K562 (cell line): Measurements from ENCODE around the gene CCDC152. TPM values are rescaled to one million over a fixed set of nuclear protein-coding genes. Genes with fewer than 3 reads are reported as not detected.

Source experiments
- ATAC-seq: fragments of 200-7000 bp; cut with Tn5 transposase; 3 replicates; pipeline ENCODE4 v1.9.1; 2020; ENCODE audit warnings: moderate library complexity
- BruUV-seq: library from RNA; stranded (reverse); fragments of 400-500 nt; replicated peaks from 2 replicates; lab custom pipeline; 2021; lab: Mats Ljungman, UMichigan
- CTCF ChIA-PET: fragments of 300-600 bp; formaldehyde crosslinking; extraction: SDS; loops from one replicate; lab custom pipeline; 2021; ENCODE audit warnings: low intra/inter-chr PET ratio; lab: Yijun Ruan, JAX
- POLR2A ChIA-PET: fragments of 300-600, 350-650 bp; sonication (Branson Sonifier 250); formaldehyde crosslinking; extraction: SDS; loops from one replicate; lab custom pipeline; 2021; ENCODE audit warnings: antibody characterized with exemption, inconsistent platforms; lab: Yijun Ruan, JAX
- DNase-seq, 4 experiments: peaks; one replicate each; pipeline versions ENCODE4 v3.0.0 to v3.0.0-alpha.2; 2011 to 2018; ENCODE audit warnings: low spot score in 3 of 4, mixed read lengths in 3 of 4; ENCODE audit errors: extremely low read depth in 1 of 4
- FAIRE-seq: peaks from 2 replicates; lab custom pipeline; 2011; peaks lifted over from hg19 to GRCh38; lab: Jason Lieb, UNC
- H2AFZ ChIP-seq: 2 replicates; pipeline ENCODE4 v1.6.0; 2011; ENCODE audit warnings: low read depth, low read length, control low read depth, inconsistent platforms
- H3K27ac ChIP-seq: fragments of 200-600 bp; 3 replicates; pipeline ENCODE4 v1.8.0; 2011; ENCODE audit warnings: low read depth, mild to moderate bottlenecking, control low read depth, inconsistent platforms, low read length, moderate library complexity, mixed read lengths; ENCODE audit errors: extremely low read depth
- H3K27me3 ChIP-seq, 2 experiments: fragments of 300-600 bp in 1 of 2; 2 replicates in 1 of 2; 3 replicates in 1 of 2; pipeline versions ENCODE4 v1.6.0 to v1.8.0; 2011; ENCODE audit warnings: inconsistent platforms in 2 of 2, low read length in 2 of 2, mild to moderate bottlenecking in 1 of 2, mixed read lengths in 1 of 2, moderate library complexity in 1 of 2; ENCODE audit not compliant: control insufficient read depth in 2 of 2, insufficient read depth in 2 of 2
- H3K36me3 ChIP-seq: fragments of 300-600 bp; 3 replicates; pipeline ENCODE4 v1.8.0; 2011; ENCODE audit warnings: mild to moderate bottlenecking, low read length, inconsistent platforms; ENCODE audit not compliant: control insufficient read depth, insufficient read depth
- H3K4me1 ChIP-seq, 2 experiments: fragments of 200-600 bp in 1 of 2; replicated peaks in 1 of 2; 2 replicates in 1 of 2; 3 replicates in 1 of 2; pipeline versions ENCODE4 v1.5.1 to v1.8.0; 2011; ENCODE audit warnings: inconsistent platforms in 2 of 2, low read length in 2 of 2, mild to moderate bottlenecking in 1 of 2, mixed read lengths in 1 of 2, moderate library complexity in 1 of 2; ENCODE audit not compliant: control insufficient read depth in 2 of 2, insufficient read depth in 2 of 2
- H3K4me2 ChIP-seq: 2 replicates; pipeline ENCODE4 v1.6.1; 2011; ENCODE audit warnings: low read length, control low read depth, inconsistent platforms, mixed read lengths; ENCODE audit not compliant: insufficient read depth
- H3K4me3 ChIP-seq: fragments of 200-600 bp; sonication (generic), shearing (Covaris generic); 2 replicates; pipeline ENCODE4 v1.5.1; 2016; ENCODE audit warnings: control low read depth, inconsistent platforms
- H3K79me2 ChIP-seq: fragments of 200-600 bp; 3 replicates; pipeline ENCODE4 v1.8.0; 2011; ENCODE audit warnings: low read length, inconsistent platforms; ENCODE audit not compliant: control insufficient read depth, insufficient read depth
- H3K9ac ChIP-seq, 2 experiments: 2 replicates each; pipeline versions ENCODE4 v1.6.0 to v1.6.1; 2011; ENCODE audit warnings: low read depth in 2 of 2, low read length in 2 of 2, control low read depth in 1 of 2, inconsistent platforms in 1 of 2, mild to moderate bottlenecking in 1 of 2, mixed read lengths in 1 of 2; ENCODE audit not compliant: insufficient read depth in 1 of 2
- H3K9me1 ChIP-seq: one replicate; pipeline ENCODE4 v1.6.0; 2011; ENCODE audit warnings: inconsistent platforms, mild to moderate bottlenecking, low read length, moderate library complexity; ENCODE audit not compliant: control insufficient read depth, insufficient read depth
- H3K9me3 ChIP-seq: replicated peaks from 2 replicates; pipeline ENCODE4 v1.5.1; 2011; ENCODE audit warnings: low read depth, low read length, inconsistent platforms; ENCODE audit not compliant: control insufficient read depth, insufficient read depth
- H4K20me1 ChIP-seq: replicated peaks from 2 replicates; pipeline ENCODE4 v1.6.1; 2011; ENCODE audit warnings: low read length, inconsistent platforms, mixed read lengths; ENCODE audit not compliant: control insufficient read depth, insufficient read depth
- ARID3A ChIP-seq: IDR thresholded peaks from 2 replicates; pipeline ENCODE4 v1.6.1; 2012; ENCODE audit warnings: low read depth, low read length, improper control_type of control experiment, borderline replicate concordance
- BRD9 ChIP-seq: fragments of 450-650 bp; IDR thresholded peaks from 2 replicates; pipeline ENCODE4 v1.6.1; 2018; ENCODE audit warnings: low read depth; ENCODE audit not compliant: partially characterized antibody
- EGR1 ChIP-seq: fragments of 450-650 bp; conservative IDR thresholded peaks from 2 replicates; pipeline ENCODE4 v1.6.1; 2017; ENCODE audit warnings: mild to moderate bottlenecking
- ELK1 ChIP-seq: sonication (generic); formaldehyde crosslinking; IDR thresholded peaks from 2 replicates; pipeline ENCODE4 v1.8.1; 2022; ENCODE audit warnings: missing genetic modification reagents
- IRF2 ChIP-seq: sonication (generic); formaldehyde crosslinking; IDR thresholded peaks from 2 replicates; pipeline ENCODE4 v1.8.1; 2022; ENCODE audit warnings: mild to moderate bottlenecking, missing genetic modification reagents
- MYC ChIP-seq, 2 experiments: fragments of 250-450 bp in 1 of 2; sonication (Bioruptor Pico) in 1 of 2; IDR thresholded peaks; 2 replicates each; pipeline versions ENCODE4 v1.5.1 to v1.6.1; 2012 to 2021; ENCODE audit warnings: low read depth in 2 of 2, borderline replicate concordance in 1 of 2, improper control_type of control experiment in 1 of 2, low read length in 1 of 2, mild to moderate bottlenecking in 1 of 2, moderate library complexity in 1 of 2
- POLR2AphosphoS5 ChIP-seq: IDR thresholded peaks from 2 replicates; pipeline ENCODE4 v1.6.1; 2011; ENCODE audit warnings: mild to moderate bottlenecking, low read depth, low read length, moderate library complexity; ENCODE audit not compliant: control insufficient read depth, insufficient read depth
- RUNX1 ChIP-seq: sonication (generic); IDR thresholded peaks from 2 replicates; pipeline ENCODE4 v1.6.1; 2016; ENCODE audit warnings: antibody characterized with exemption, low read depth
- ZBTB5 ChIP-seq: fragments of 450-650 bp; IDR thresholded peaks from 2 replicates; pipeline ENCODE4 v1.6.1; 2017; ENCODE audit warnings: antibody characterized with exemption
- ZKSCAN8 ChIP-seq: fragments of 200-800 bp; sonication (Bioruptor generic); IDR thresholded peaks from 2 replicates; pipeline ENCODE4 v1.6.1; 2016; ENCODE audit warnings: missing genetic modification characterization, missing compliant biosample characterization
- ZNF274 ChIP-seq: IDR thresholded peaks from 2 replicates; pipeline ENCODE4 v1.6.1; 2011; ENCODE audit warnings: low read depth, mild to moderate bottlenecking, low read length, moderate library complexity, borderline replicate concordance
- WGBS: fragments of 100-300 bp; shearing (Covaris generic); methylation state at CpG from one replicate; pipeline ENCODE4 v1.1.6; 2016; ENCODE audit warnings: low coverage, mixed read lengths; ENCODE audit not compliant: insufficient coverage; ENCODE audit errors: missing lambda C conversion rate; 5-methylcytosine and 5-hydroxymethylcytosine counted together
- in situ Hi-C: fragments of 300-500 bp; cut with MboI; formaldehyde crosslinking; loops from 4 replicates; pipeline ENCODE4 v1.15.0; 2018; ENCODE audit warnings: inconsistent platforms, mixed read lengths
- intact Hi-C: fragments of 100-400 bp; cut with micrococcal nuclease; formaldehyde crosslinking; loops from 2 replicates; pipeline ENCODE4 v1.14.2; 2022
- polyA plus RNA-seq, 8 experiments: library from polyadenylated mRNA; depleted of rRNA in 4 of 8; stranded (reverse) in 5 of 8; unstranded in 3 of 8; fragments of >200 nt; fragmentation: Nextera tagmentation in 2 of 8; fragmentation: Illumina TruSeq in 1 of 8; extraction: Ambion mirVana in 2 of 8; extraction: Trizol in 1 of 8; gene quantifications; 2 replicates each; pipeline versions ENCODE4 v1.2.1 to v1.2.3, GENCODE V29; 2011 to 2014; ENCODE audit warnings: inconsistent platforms in 1 of 8, missing spikeins in 1 of 8
- total RNA-seq, 7 experiments: library from RNA; depleted of rRNA in 6 of 7; stranded (reverse); fragments of >200 nt in 6 of 7; fragmentation: Illumina TruSeq in 2 of 7; extraction: Trizol in 2 of 7; gene quantifications; 2 replicates each; pipeline versions ENCODE4 v1.2.1 to v1.2.3, GENCODE V29; 2011 to 2021; ENCODE audit warnings: low replicate concordance in 1 of 7

The CCDC152 gene
- total and polyA plus RNA-seq, 9 of the 15 experiments (the other 6 are each of a cell fraction or from before 2014, with no cell fraction given): 2.5 to 11.6 (median 5.1) TPM

GRCh38 chr5:42839196-42839595, 82.6 kb downstream of the CCDC152 start:
- H3K36me3 ChIP-seq: no peaks in the 10 kb centered on the region
- no peak overlapping the region for H3K4me3 ChIP-seq
- no peaks in the 10 kb centered on the region for H3K9me1 ChIP-seq
- no peak overlapping the region for H2AFZ ChIP-seq
- in situ Hi-C loops: no loop called here
- WGBS: 13% methylated on average over 3 of the region's 3 CpGs
- POLR2A ChIA-PET: interaction anchor here (0.8 kb wide), 1 partner anchor 12 kb away, joined by 3 read pairs; no protein-coding TSS in a partner anchor
- FAIRE-seq (no peak), DNase-seq (no peak), ATAC-seq (no peak)
- CTCF ChIA-PET: no interaction called here
- BruUV-seq: no TSS peak
- H3K4me1 ChIP-seq: peaks cover 4 to 10% of the 10 kb centered on the region in 2 experiments; a peak in 4 of 5 replicates
- no peak overlapping the region for H3K4me2 ChIP-seq
- H3K79me2 ChIP-seq: no peaks in the 10 kb centered on the region
- H4K20me1 ChIP-seq: no peaks in the 10 kb centered on the region
- H3K27me3 ChIP-seq: no peaks in the 10 kb centered on the region
- TF ChIP-seq ZKSCAN8 (CRISPR knock-in tag) (no peak), ZBTB5 (no peak), MYC (IDR thresholded peaks at IDR 0.05; ENCODE audit: low read depth, low read length) (no peak), MYC (CRISPR knock-in tag; IDR thresholded peaks at IDR 0.05; ENCODE audit: borderline replicate concordance, low read depth) (no peak), RUNX1 (no peak), ZNF274 (no peak), POLR2AphosphoS5 (no peak), ARID3A (no peak), IRF2 (CRISPR knock-in tag) (no peak), BRD9 (no peak), EGR1 (no peak), ELK1 (no peak)
- H3K9me3 ChIP-seq: no peaks in the 10 kb centered on the region
- no peak overlapping the region for H3K9ac ChIP-seq
- no peak overlapping the region for H3K27ac ChIP-seq
- intact Hi-C loops: no loop called here
